Skin epidermis (tissue), 12 donors: ENCODE data around the gene KRT31.
A peak's percentile ranks its signal among the peaks of the same experiment; 100 is the strongest.
"Not testable (repeated sequence)": the region's sequence is repeated elsewhere in the genome, so short reads cannot be mapped to it uniquely, and the experiment has no call there.

Source experiments
- H3K27ac ChIP-seq, 21 experiments: fragments of 200-600 bp; sonication (generic) in 11 of 21; one replicate each; pipeline ENCODE4 v1.5.0; 2020; ENCODE audit warnings: mild to moderate bottlenecking in 3 of 21, inconsistent platforms in 2 of 21, moderate library complexity in 2 of 21
- H3K4me3 ChIP-seq, 7 experiments: fragments of 200-600 bp; sonication (generic) in 2 of 7; one replicate each; pipeline ENCODE4 v1.5.0; 2020; ENCODE audit warnings: inconsistent platforms in 2 of 7, mild to moderate bottlenecking in 2 of 7, moderate library complexity in 1 of 7

KRT31 gene

GRCh38 chr17:41418116-41418860 is 20.9 kb upstream of the KRT31 start:
- peak overlapping the region in 2 of 21 experiments; percentile 62 to 74 for H3K27ac ChIP-seq

GRCh38 chr17:41417576-41418015 is 20.2 kb upstream of the KRT31 start:
- no peak overlapping the region for H3K4me3 ChIP-seq

More at GRCh38 chr17:41418116-41418860, 20.9 kb upstream of the KRT31 start:
- H3K4me3 ChIP-seq = no peak overlapping the region

GRCh38 chr17:41417127-41417526 is 19.7 kb upstream of the KRT31 start:
- Histone ChIP-seq H3K4me3 (no peak overlapping the region), H3K27ac (no peak overlapping the region)

More at GRCh38 chr17:41417576-41418015, 20.2 kb upstream of the KRT31 start:
- no peak overlapping the region for H3K27ac ChIP-seq

- Histone ChIP-seq H3K27ac (no peak overlapping the region), H3K4me3 (no peak overlapping the region)
These were observed 19.1 kb upstream of the KRT31 start for GRCh38 chr17:41416479-41416878.

- Histone ChIP-seq H3K27ac (no peak overlapping the region), H3K4me3 (no peak overlapping the region)
These were observed 18.5 kb upstream of the KRT31 start for GRCh38 chr17:41415833-41416335.

- Histone ChIP-seq H3K4me3 (no peak overlapping the region), H3K27ac (no peak overlapping the region)
These were observed 18.0 kb upstream of the KRT31 start for GRCh38 chr17:41415411-41415810.

GRCh38 chr17:41413982-41414381 is 16.6 kb upstream of the KRT31 start:
- H3K27ac ChIP-seq = no peak overlapping the region
- H3K4me3 ChIP-seq = no peak overlapping the region

GRCh38 chr17:41413353-41413957 is 16.0 kb upstream of the KRT31 start:
- H3K27ac ChIP-seq = no peak overlapping the region

GRCh38 chr17:41411072-41411840 is 13.8 kb upstream of the KRT31 start:
- H3K27ac ChIP-seq = no peak overlapping the region

More at GRCh38 chr17:41413353-41413957, 16.0 kb upstream of the KRT31 start:
- H3K4me3 ChIP-seq = no peak overlapping the region

GRCh38 chr17:41407226-41407625 is 9.8 kb upstream of the KRT31 start:
- no peak overlapping the region for H3K4me3 ChIP-seq
- no peak overlapping the region for H3K27ac ChIP-seq

More at GRCh38 chr17:41411072-41411840, 13.8 kb upstream of the KRT31 start:
- no peak overlapping the region for H3K4me3 ChIP-seq

- Histone ChIP-seq H3K27ac (no peak overlapping the region), H3K4me3 (no peak overlapping the region)
These were observed 8.8 kb upstream of the KRT31 start for GRCh38 chr17:41406205-41406604.

GRCh38 chr17:41404024-41404671 is 6.7 kb upstream of the KRT31 start:
- no peak overlapping the region for H3K4me3 ChIP-seq
- H3K27ac ChIP-seq = peak overlapping the region in 6 of 21 experiments; percentile 22 to 60 (median 28)

GRCh38 chr17:41403404-41404023 is 6.1 kb upstream of the KRT31 start:
- Histone ChIP-seq H3K4me3 (no peak overlapping the region), H3K27ac (peak overlapping the region in 2 of 21 experiments; percentile 41 to 53)

- H3K27ac ChIP-seq = peak overlapping the region in 5 of 21 experiments; percentile 0 to 55 (median 52)
- no peak overlapping the region for H3K4me3 ChIP-seq
These were observed 4.8 kb upstream of the KRT31 start for GRCh38 chr17:41402161-41402560.

GRCh38 chr17:41396340-41396739 is 1.1 kb downstream of the KRT31 start:
- Histone ChIP-seq H3K4me3 (no peak overlapping the region), H3K27ac (no peak overlapping the region)

- H3K27ac ChIP-seq = peak overlapping the region in 8 of 21 experiments; percentile 29 to 74 (median 43)
- no peak overlapping the region for H3K4me3 ChIP-seq
These were observed 1.8 kb downstream of the KRT31 start for GRCh38 chr17:41395611-41396010.

GRCh38 chr17:41395044-41395443 is 2.4 kb downstream of the KRT31 start:
- H3K27ac ChIP-seq = peak overlapping the region in 9 of 21 experiments; percentile 29 to 74 (median 41)
- H3K4me3 ChIP-seq = not testable (repeated sequence)

GRCh38 chr17:41394254-41394996 is 3.0 kb downstream of the KRT31 start:
- peak overlapping the region in 11 of 21 experiments; percentile 21 to 81 (median 45) for H3K27ac ChIP-seq
- no peak overlapping the region for H3K4me3 ChIP-seq
